HG02623 (cell line): Measurements from ENCODE around the gene CBLC.

Experiments used
- ATAC-seq: cut with Tn5 transposase; IDR thresholded peaks from one replicate; pipeline ENCODE4 v1.9.1; 2021; ENCODE audit warnings: moderate library complexity; ENCODE audit not compliant: unreplicated experiment

The CBLC gene

DNA sequence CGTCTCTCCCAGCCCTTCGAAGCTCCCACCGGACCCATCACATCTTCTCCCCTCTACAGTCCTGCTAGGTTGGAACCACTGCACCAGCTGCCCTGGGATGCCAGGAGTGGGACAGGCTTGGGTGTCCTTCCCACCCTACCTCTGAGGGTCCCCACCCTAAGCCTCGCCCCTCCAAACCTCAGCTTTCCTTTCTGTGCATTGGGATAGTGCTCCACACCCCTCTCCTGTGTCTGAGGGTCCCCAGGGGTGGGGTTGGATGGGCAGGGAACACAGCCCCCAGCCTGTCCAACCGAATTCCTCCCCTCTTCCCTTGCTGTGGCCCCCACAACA, 31.1 kb upstream of the CBLC start:
- ATAC-seq, result no peak

DNA sequence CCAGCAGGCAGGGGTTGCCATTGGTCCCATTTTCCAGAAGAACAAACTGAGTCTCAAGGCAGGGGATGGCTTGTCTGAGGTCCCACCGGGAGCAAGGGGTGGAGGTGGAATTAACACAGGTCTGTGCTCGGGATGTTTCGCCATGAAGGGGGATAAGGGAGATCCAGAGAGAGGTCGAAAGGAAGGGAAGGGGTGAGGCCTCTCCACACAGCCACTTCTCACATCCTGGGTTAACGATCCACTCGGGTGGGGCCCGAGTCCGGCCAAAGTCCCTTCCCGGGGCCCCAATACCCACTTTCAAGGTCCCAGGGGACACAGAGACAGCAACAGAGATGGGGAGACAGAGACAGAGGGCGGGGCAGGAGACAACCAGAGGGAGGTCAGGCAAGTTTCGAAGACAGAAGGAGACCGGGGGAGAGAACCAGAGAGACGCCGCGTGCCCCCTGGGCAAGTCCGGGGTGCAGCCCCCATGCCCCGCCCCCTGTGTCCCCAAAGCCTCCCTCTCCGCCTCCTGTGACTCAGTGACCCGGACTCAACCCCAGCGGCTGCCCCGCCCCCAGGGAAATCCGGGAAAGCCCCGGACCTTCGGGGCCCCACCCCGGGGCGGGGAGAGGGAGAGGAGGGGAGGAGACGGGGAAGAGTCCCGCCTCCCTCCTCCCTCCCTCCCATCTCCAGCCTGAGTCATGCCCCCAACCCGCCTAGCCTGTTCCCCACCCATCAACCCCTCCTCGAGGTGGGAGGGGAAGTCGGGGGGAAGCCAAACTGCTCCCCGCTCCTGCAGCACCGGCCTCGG, 30.5 kb upstream of the CBLC start:
- peak; percentile 43 for ATAC-seq

DNA sequence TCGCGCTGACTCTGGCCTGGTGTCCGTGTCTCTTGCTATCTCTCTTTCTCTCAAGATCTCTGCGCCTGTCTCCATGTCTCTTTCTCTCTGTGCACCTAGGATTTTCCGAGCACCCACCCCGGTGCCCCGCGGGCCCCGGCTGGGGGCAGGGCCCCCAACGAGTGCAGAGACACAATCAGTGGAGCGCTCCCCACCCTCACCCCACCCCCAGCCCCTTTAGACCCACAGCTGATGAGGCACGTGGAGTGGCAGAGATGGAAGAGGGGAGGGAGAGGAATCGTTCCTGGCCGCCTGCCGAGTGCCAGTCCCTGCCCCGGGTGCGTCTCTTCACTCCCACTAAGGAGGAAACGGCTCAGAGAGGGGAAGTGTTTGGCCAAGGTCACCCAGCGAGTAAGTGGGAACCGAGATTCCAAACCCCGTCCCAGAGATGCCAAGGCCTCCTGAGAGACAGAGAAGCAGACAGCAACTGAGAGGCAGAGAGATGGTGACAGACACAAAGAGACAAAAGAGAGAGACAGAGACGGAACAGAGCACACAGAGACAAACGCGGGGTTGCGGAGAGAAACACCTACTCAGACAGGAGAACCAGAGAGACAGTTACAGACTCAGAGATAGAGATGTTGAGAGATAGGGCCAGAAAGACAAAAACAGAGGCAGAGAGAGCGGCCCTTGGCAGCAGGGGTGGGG, 29.8 kb upstream of the CBLC start:
- ATAC-seq, result no peak

DNA sequence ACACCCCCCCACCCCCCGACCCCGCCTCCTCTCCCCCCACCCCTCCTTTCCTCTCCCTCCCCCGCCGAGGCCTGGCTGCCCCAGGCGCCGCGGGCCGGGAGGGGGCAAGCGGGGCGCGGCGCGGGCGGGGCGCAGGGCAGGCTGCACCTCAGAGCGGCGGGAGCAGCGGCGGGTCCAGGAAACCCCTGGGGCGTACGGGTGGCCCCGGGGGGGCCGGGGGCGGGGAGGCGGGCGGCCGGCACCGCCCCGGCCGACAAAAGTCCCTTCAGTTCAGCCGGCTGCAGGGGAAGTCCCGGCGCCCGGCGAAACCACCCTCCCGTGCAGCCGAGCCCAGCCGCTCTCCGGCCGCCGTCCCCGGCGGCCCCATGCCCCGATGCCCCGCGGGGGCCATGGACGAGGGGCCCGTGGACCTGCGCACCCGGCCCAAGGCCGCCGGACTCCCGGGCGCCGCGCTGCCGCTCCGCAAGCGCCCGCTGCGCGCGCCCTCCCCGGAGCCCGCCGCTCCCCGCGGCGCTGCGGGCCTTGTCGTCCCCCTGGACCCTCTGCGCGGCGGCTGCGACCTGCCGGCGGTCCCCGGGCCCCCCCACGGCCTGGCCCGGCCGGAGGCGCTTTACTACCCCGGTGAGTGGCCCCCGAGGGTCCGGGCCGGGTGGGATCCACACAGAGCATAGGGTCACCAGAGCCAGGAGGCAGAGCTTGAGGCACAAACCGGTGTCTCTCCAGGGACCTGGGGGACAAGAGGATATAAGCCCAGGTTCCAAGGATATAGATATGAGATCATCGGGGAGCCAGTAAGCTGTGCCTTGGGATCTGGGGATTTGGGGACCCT, 29.1 kb upstream of the CBLC start, which contains the start of gene BCL3:
BCL3 (plus strand) TSS at position 283 of the 829 bp plus-strand sequence; CDS start at position 366, 83 bp downstream.
- ATAC-seq, result peak; percentile 28

DNA sequence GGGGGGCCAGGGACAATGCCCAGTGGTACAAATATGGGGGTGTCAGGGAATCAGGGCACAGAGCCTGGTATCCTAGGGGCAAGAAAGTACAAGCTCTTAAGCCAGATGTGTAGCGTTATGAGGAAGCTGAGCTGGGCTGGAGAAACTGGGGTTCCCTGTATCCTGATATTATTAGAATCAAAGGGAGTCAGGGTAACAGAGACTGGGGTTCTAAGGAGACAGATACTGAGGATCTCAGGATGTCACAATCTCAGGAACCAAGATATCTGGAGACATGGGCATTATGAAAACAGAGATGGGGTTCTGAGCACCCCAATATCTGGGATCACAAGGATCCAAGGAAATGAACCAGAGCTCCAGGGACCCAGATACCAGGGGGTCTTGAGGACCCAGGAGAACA, 28.4 kb upstream of the CBLC start:
- ATAC-seq, result no peak

DNA sequence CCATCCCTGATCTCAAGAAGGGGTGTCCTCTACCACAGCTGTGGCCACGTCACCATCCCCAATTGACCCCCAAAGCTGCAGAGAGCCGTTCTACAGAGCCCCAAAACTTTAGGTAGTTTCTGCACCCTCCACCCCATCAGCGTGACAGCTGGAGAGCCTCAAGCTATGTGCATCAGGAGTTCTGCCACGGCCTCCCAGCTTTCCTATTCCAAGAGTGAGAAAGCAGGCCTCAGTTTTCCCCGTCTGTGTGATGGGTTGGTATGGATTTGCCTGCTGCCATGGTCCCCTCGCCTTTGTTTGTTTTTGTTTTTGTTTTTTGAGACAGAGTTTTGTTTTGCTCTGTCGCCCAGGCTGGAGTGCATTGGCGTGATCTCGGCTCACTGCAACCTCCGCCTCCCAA, 27.7 kb upstream of the CBLC start:
- ATAC-seq, result no peak

DNA sequence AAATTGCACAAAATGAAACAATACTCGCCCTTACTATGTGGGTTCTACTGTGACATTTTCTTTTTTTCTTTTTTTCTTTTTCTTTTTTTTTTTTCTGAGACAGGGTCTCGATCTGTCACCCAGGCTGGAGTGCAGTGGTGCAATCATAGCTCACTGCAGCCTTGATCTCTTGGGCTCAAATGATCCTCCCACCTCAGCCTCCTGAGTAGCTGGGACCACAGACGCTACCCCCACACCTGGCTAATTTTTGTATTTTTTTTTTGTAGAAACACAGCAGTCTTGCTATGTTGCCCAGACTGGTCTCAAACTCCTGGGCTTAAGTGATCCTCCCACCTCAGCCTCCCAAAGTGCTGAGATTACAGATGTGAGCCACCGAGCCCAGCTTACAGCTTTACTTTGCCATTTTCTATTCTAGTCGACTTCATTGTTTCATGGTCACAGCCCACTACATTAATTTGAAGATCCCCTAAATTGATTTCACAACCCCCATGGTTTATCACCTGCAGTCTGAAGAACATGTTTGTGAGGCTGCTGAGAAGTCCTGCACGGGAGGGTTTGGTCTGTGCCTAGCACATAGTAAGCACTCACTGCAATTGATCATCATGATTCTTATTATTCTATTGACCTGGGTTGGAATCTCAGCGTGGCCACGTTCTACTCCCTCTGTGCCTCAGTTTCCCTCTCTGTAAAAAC, 25.4 kb upstream of the CBLC start:
- no peak for ATAC-seq

DNA sequence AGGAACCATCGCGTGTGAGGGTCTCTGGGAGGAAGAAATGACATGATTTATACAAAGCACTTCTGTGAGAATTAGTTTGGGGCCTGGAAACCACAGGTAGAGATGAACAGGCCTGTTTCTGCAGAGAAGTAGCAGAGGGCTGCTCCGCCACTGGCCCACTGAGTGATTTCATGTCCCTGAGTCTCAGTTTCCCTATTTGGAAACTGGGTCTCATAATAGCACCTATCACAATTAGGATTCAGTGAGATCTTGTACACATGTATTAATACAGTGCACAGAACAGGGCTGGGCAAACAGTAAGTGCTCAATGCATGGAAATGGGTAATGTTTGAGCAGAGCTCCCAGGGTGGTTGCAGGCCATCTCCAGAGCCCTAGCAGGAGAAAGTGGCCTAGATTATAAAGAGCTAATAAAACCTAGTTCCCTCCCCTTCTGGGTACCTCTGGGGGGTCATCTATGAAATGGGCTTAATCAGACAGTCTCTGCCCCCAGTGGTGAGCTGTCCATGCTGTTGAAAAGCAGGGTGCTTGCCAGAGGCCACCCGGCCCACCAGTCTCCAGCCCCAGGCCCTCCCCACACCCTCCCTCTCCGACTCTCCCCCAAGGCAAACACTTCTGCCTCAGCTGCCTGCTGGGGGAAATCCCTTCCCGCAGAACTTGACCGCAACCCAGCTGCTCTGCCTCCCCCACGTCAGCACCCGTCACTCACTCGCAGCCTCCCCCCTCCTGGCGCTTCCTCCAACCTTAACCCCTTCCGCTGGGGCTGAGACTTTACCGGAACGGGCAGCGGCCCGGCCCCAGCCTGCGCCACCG, 24.7 kb upstream of the CBLC start:
- ATAC-seq, result peak; percentile 64

DNA sequence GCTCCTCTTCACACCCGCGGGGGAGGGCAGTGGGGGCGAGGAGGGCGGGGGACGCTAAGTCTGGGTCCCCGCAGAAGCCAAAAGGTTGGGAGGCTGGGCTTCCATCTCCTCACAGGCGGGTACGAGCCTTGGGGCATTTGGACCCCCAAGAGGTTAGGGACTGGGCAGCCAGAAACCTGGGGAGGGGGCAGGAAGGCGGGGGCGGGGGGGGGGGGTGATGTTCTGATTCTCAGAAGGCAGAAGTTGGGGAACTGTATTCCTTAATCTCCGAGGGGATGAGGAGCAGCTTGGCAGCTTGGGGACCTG, 24.1 kb upstream of the CBLC start:
- no peak for ATAC-seq

DNA sequence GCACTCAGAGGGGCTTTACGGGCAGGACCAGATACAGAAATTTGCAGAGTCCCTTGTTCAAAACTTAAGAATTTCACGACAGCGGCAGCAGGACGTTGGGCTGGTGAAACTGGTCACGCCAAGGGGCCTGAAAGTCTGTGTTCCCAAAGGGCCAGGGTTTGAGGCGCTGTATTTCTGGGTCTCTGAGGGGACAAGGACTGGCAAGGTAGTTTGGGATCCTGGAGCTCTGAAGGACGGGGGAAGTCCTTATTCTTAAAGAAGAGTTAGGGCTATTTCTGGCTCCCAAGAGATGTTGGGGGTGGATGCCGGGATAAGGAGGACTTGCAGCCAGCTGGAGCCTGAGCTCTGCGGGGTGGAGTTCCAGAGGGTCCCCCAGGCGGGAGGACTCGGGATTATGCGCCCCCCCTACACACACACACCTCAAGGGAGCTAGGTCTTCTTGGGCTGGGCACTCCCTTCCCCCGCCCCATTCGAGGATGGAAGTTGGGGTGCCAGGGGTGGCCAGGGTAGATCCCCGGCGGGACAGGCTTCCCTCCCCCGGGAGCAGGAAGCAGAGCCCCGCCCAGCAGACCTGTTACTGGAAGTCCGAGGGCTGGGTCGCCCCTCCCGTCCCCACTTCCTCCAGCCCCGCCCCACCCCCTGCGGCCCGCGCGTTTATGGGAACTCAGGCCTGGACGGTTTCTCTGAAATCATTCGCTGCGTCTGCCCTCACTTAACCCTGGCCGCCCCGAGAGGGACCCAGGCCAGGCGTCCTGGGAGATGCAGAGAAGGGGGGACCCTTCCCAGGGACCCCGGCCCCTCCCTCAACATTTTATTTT, 23.5 kb upstream of the CBLC start:
- ATAC-seq, result no peak

DNA sequence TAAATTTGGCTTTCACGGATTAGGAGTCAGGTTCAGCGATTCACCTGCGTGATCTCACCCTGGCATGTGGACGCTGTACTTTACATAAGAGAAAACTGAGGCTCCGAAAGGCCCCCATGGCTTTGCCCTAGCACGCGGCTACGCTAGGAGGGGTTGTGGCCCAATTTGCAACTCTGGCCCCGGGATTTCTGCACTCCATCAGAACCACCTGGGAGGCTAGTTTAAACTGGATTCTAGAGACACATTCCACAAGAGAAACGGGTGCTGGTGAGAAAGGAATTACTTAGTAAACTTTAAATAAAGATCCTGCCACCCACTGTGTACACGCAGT, 23.0 kb upstream of the CBLC start:
- no peak for ATAC-seq

DNA sequence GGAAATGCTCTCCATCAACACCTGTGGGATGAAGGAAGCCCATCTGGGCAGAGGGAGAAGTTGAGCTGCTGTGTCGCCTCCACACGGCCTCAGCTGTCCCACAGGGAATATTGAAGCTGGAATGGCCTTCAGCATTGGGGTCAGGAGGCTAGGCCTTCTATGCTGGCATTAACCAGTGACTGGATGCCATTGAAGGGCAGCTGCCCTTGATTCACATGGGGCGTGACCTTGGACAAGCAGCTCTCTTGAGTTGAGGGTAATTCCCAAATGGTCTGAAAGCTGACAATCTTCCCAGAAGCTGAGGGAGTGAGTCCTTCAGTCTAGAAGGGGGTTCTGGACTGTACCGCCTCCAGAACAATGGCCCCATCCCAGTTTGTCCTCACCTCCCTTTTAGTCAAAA, 22.5 kb upstream of the CBLC start:
- ATAC-seq, result no peak

DNA sequence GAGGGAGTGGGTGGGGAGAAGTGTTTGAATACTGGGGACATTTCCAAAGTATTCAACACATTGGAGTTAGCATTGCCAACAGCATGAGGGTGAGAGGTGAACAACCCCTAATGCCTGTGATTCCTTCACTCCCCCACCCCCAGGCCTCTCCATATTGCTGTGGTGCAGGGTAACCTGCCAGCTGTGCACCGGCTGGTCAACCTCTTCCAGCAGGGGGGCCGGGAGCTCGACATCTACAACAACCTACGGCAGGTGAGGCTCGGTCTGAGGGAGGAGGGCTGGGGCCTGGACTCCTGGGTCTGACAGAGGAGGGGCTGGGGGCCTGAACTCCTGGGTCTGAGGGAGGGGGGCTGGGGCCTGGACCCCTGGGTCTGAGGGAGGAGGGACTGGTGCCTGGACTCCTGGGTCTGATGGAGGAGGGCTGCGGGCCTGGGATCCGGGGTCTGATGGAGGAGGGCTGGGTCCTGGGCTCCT, 21.6 kb upstream of the CBLC start:
- ATAC-seq, result no peak

DNA sequence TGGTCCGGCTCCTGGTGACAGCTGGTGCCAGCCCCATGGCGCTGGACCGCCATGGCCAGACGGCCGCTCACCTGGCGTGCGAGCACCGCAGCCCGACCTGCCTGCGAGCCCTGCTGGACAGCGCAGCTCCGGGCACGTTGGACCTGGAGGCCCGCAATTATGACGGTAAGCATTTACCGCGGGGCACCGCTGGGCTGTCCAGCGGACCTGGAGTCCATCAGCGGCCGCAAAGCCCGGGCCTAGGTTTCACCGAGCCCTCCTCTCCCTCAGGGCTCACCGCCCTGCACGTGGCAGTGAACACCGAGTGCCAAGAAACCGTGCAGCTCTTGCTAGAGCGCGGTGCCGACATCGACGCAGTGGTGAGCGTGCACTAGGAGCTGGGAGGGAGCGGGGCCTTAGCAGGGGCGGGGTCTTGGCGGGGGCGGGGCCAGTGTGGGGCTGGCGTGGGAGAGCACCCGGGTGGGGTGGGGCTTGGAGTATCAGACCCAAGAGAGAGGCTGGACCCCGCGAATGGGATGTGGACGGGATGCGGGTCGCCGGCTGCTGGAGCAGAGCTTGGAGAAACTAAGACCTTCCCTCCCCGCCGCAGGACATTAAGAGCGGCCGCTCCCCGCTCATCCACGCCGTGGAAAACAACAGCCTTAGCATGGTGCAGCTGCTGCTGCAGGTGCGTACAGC, 20.5 kb upstream of the CBLC start:
- ATAC-seq, result no peak

DNA sequence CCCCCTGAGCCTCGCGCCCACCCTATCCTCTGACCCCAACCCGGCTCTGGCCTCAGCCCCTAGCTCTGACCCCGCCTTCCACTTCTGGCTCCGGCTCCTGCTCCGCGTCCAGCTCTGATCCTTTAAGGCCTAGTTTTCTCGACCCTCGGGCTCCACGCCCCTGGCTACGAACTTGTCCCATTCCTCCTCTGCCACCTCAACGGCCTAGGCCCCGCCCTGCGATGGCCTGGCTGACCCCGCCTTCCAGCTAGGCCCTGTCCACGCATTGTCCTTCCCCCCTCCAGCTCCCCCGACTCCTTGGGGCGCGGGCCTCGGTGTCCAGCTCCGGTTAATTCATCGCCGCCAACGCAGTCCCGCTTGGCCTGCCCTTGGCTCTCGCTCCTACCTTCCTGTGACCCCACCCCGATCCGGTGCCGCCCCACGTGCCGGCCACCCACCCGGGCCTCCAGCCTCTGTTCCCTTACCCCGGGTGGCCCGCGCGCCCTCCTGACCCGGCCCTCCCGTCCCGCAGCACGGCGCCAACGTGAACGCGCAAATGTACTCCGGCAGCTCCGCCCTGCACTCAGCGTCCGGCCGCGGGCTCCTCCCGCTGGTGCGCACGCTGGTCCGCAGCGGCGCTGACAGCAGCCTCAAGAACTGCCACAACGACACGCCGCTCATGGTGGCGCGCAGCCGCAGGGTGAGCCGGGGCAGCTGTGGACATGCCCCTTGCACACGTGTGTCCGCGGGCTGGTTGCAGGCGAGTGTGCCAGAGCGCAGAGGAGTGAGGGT, 19.8 kb upstream of the CBLC start:
- ATAC-seq, result no peak

DNA sequence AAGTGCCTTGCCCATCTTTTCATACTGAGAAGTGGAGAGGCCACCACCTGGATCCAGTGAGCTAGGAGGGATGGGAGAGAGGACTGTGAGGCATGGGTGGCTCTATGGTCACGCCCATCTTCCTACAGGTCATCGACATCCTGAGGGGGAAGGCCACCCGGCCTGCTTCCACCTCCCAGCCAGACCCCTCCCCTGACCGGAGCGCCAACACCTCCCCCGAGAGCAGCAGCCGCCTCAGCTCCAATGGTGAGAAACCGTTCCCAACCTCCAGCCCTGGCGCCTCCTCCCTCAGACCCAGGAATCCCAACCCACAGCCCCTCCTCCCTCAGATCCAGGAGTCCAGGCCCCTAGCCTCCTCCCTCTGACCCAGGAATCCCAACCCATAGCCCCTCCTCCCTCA, 19.1 kb upstream of the CBLC start:
- no peak for ATAC-seq

DNA sequence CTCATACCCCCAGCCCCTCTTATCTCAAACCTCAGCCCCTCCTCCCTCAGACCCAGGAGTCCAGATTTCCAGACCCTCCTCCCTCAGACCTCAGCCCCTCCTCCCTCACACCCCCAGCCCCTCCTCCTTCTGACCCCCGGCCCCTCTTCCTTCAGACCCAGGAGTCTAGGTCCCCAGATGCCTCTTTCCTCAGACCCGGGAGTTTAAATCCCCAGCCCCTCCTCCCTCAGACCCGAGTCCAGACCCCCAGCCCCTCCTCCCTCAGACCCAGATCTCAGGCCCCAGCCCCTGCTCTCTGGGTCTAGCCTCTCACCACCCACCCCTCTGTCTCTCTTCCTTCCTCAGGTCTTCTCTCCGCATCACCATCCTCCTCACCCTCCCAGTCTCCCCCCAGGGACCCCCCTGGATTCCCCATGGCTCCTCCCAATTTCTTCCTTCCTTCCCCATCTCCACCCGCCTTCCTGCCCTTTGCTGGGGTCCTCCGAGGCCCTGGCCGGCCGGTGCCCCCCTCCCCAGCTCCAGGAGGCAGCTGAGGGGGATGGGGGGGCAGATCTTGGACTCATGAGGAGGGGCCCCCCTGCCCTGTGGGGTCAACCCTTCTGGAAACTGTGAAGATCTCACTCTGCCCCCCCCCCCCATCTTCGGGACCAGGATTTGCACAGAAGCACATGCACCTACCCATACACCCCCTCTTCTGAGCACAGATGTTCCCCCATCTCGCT, 18.4 kb upstream of the CBLC start:
- no peak for ATAC-seq

DNA sequence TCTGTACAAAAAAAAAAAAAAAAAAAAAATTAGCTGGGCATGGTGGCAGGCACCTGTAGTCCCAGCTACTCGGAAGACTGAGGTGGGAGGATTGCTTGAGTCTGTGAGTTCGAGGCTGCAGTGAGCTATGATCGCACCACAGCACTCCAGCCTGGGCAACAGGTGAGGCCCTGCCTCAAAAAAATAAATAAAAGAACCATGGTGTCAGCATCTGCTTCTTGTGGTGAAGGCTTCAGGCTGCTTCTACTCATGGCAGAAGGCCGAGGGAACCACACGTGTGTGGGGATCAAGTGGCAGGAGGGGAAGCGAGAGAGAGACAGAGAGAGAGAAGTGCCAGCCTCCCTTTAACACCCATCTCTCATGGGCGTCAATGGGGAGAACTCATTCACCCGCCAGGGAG, 15.7 kb upstream of the CBLC start:
- ATAC-seq, result no peak
